DND-41 (cell line): ENCODE data around the gene GFI1.

Source experiments
- EZH2 ChIP-seq: IDR thresholded peaks from 3 replicates; pipeline ENCODE4 v1.6.1; 2012; ENCODE audit warnings: borderline replicate concordance, low read depth, mild to moderate bottlenecking, moderate library complexity, low read length, inconsistent platforms; ENCODE audit not compliant: severe bottlenecking
- TF ChIP-seq, protein P1 (sequence below): IDR thresholded peaks from 2 replicates; pipeline ENCODE4 v1.5.1; 2012; ENCODE audit warnings: borderline replicate concordance, low read length, moderate library complexity, mild to moderate bottlenecking; ENCODE audit not compliant: poor library complexity, severe bottlenecking; ENCODE audit errors: extremely low read depth

DNA sequence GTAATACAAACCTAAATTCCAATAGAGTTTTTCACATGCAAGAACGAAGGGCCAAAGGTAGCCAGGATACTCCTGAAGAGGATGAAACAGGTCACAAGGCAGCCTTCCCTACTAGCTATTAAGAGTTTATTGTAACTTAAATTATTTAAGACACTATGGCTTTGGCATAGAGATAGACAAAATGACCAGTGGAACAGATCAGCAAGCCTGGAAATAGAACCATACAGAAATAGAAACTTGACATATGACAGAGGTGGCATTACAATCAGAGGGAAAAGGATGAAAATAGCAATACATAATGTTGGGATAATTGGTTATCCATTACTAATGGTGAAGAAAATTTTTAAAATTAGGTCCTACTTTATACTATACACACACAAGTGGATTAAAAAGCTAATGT, 16.5 kb downstream of the GFI1 start:
- TF ChIP-seq EZH2, result no peak
- TF ChIP-seq, protein P1, sequence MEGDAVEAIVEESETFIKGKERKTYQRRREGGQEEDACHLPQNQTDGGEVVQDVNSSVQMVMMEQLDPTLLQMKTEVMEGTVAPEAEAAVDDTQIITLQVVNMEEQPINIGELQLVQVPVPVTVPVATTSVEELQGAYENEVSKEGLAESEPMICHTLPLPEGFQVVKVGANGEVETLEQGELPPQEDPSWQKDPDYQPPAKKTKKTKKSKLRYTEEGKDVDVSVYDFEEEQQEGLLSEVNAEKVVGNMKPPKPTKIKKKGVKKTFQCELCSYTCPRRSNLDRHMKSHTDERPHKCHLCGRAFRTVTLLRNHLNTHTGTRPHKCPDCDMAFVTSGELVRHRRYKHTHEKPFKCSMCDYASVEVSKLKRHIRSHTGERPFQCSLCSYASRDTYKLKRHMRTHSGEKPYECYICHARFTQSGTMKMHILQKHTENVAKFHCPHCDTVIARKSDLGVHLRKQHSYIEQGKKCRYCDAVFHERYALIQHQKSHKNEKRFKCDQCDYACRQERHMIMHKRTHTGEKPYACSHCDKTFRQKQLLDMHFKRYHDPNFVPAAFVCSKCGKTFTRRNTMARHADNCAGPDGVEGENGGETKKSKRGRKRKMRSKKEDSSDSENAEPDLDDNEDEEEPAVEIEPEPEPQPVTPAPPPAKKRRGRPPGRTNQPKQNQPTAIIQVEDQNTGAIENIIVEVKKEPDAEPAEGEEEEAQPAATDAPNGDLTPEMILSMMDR, result no peak
